GM21526 (cell line): Measurements from ENCODE around the gene RAD23B.
A peak's percentile ranks its signal among the peaks of the same experiment; 100 is the strongest.

Experiments
- ATAC-seq: cut with Tn5 transposase; IDR thresholded peaks from one replicate; pipeline ENCODE4 v1.9.1; 2021; ENCODE audit warnings: moderate library complexity; ENCODE audit not compliant: unreplicated experiment, low FRiP score

The RAD23B gene

GRCh38 chr9:107266624-107267368 lies 16.3 kb upstream of the RAD23B start:
- no peak for ATAC-seq

GRCh38 chr9:107268560-107268959 lies 14.5 kb upstream of the RAD23B start:
- ATAC-seq: no peak

GRCh38 chr9:107269254-107269653 lies 13.8 kb upstream of the RAD23B start:
- no peak for ATAC-seq

GRCh38 chr9:107269681-107270080 lies 13.4 kb upstream of the RAD23B start:
- ATAC-seq: no peak

GRCh38 chr9:107270082-107270481 lies 13.0 kb upstream of the RAD23B start:
- no peak for ATAC-seq

GRCh38 chr9:107270580-107270979 lies 12.5 kb upstream of the RAD23B start:
- no peak for ATAC-seq

GRCh38 chr9:107273634-107274033 lies 9.4 kb upstream of the RAD23B start:
- no peak for ATAC-seq

- no peak for ATAC-seq
Measured at GRCh38 chr9:107274096-107274495, 9.0 kb upstream of the RAD23B start.

- no peak for ATAC-seq
Measured at GRCh38 chr9:107274953-107275422, 8.1 kb upstream of the RAD23B start.

GRCh38 chr9:107275530-107275929 lies 7.5 kb upstream of the RAD23B start:
- no peak for ATAC-seq

- ATAC-seq: no peak
Measured at GRCh38 chr9:107276966-107277710, 5.9 kb upstream of the RAD23B start.

- ATAC-seq: no peak
Measured at GRCh38 chr9:107277801-107278200, 5.3 kb upstream of the RAD23B start.

GRCh38 chr9:107279086-107279485 lies 4.0 kb upstream of the RAD23B start:
- no peak for ATAC-seq

GRCh38 chr9:107280543-107280942 lies 2.5 kb upstream of the RAD23B start:
- no peak for ATAC-seq

GRCh38 chr9:107281184-107281583 lies 1.9 kb upstream of the RAD23B start:
- no peak for ATAC-seq

- peak; percentile 6 for ATAC-seq
Measured at GRCh38 chr9:107281922-107282667, 984 bp upstream of the RAD23B start.

GRCh38 chr9:107283623-107284616 lies 841 bp downstream of the RAD23B start:
- ATAC-seq: peak; percentile 51

GRCh38 chr9:107284636-107285035 lies 1.6 kb downstream of the RAD23B start:
- ATAC-seq: no peak

GRCh38 chr9:107285286-107285685 lies 2.2 kb downstream of the RAD23B start:
- ATAC-seq: no peak

GRCh38 chr9:107286057-107286456 lies 3.0 kb downstream of the RAD23B start:
- ATAC-seq: no peak
